Hepatocyte (in vitro differentiated cells): ENCODE data around the gene GALNT18. TPM values are rescaled to one million over a fixed set of nuclear protein-coding genes. Genes with fewer than 3 reads are reported as not detected.

Experiments
- DNase-seq: peaks from one replicate; pipeline ENCODE4 v3.0.0-alpha.2; 2016; ENCODE audit warnings: low spot score
- H2AFZ ChIP-seq: fragments of 200-600 bp; sonication (generic); 2 replicates; pipeline ENCODE4 v1.6.0; 2016; ENCODE audit warnings: antibody characterized with exemption, mild to moderate bottlenecking
- H3K27ac ChIP-seq: fragments of 200-600 bp; sonication (generic); 2 replicates; pipeline ENCODE4 v1.5.1; 2016; ENCODE audit warnings: mild to moderate bottlenecking
- H3K27me3 ChIP-seq: fragments of 200-600 bp; sonication (generic); 2 replicates; pipeline ENCODE4 v1.6.1; 2016
- H3K36me3 ChIP-seq: fragments of 200-600 bp; sonication (generic); replicated peaks from 2 replicates; pipeline ENCODE4 v1.5.1; 2016; ENCODE audit warnings: low read depth; ENCODE audit not compliant: insufficient read depth
- H3K4me1 ChIP-seq: fragments of 200-600 bp; sonication (generic); 2 replicates; pipeline ENCODE4 v1.5.1; 2016; ENCODE audit warnings: mild to moderate bottlenecking, moderate library complexity; ENCODE audit not compliant: insufficient read depth
- H3K4me2 ChIP-seq: fragments of 200-600 bp; sonication (generic); 2 replicates; pipeline ENCODE4 v1.6.0; 2016
- H3K4me3 ChIP-seq: fragments of 200-600 bp; sonication (generic); 2 replicates; pipeline ENCODE4 v1.5.1; 2016; ENCODE audit warnings: mild to moderate bottlenecking
- H3K79me2 ChIP-seq: fragments of 200-600 bp; sonication (generic); 2 replicates; pipeline ENCODE4 v1.6.0; 2017; ENCODE audit warnings: mild to moderate bottlenecking
- H3K9me2 ChIP-seq: fragments of 200-600 bp; sonication (generic); replicated peaks from 2 replicates; pipeline ENCODE4 v1.6.0; 2017; ENCODE audit warnings: mild to moderate bottlenecking; ENCODE audit not compliant: insufficient read depth
- H3K9me3 ChIP-seq: fragments of 200-600 bp; sonication (generic); 2 replicates; pipeline ENCODE4 v1.5.1; 2016; ENCODE audit warnings: low read depth, mild to moderate bottlenecking
- H4K20me1 ChIP-seq: fragments of 200-600 bp; sonication (generic); 2 replicates; pipeline ENCODE4 v1.6.0; 2016; ENCODE audit warnings: mild to moderate bottlenecking; ENCODE audit not compliant: insufficient read depth, poor library complexity, severe bottlenecking
- CTCF ChIP-seq: fragments of 200-600 bp; sonication (generic); IDR thresholded peaks from 2 replicates; pipeline ENCODE4 v1.5.1; 2016; ENCODE audit warnings: antibody characterized with exemption, mild to moderate bottlenecking; ENCODE audit not compliant: poor library complexity
- EZH2 ChIP-seq: fragments of 200-600 bp; sonication (generic); IDR thresholded peaks from 2 replicates; pipeline ENCODE4 v1.6.1; 2016; ENCODE audit warnings: antibody characterized with exemption, mild to moderate bottlenecking, borderline replicate concordance
- EZH2phosphoT487 ChIP-seq: fragments of 200-600 bp; sonication (generic); IDR thresholded peaks from one replicate; pipeline ENCODE4 v1.6.1; 2018; ENCODE audit warnings: antibody characterized with exemption, mild to moderate bottlenecking, low read depth, moderate library complexity; ENCODE audit not compliant: unreplicated experiment, severe bottlenecking
- WGBS: methylation state at CpG from one replicate; pipeline ENCODE4 v1.1.6; 2016; ENCODE audit warnings: low lambda C conversion rate; ENCODE audit errors: missing lambda C conversion rate; 5-methylcytosine and 5-hydroxymethylcytosine counted together
- polyA plus RNA-seq: library from polyadenylated mRNA; unstranded; fragments of >200 nt; fragmentation: Nextera tagmentation; extraction: Ambion mirVana; gene quantifications from 2 replicates; pipeline ENCODE4 v1.2.1, GENCODE V29; 2016
- total RNA-seq: library from RNA; depleted of rRNA; stranded (reverse); fragments of >200 nt; gene quantifications from 2 replicates; pipeline ENCODE4 v1.2.3, GENCODE V29; 2014

GALNT18 gene
- total and polyA plus RNA-seq, 2 experiments from 2014 or later, result 11.6 to 22.4 TPM

DNA sequence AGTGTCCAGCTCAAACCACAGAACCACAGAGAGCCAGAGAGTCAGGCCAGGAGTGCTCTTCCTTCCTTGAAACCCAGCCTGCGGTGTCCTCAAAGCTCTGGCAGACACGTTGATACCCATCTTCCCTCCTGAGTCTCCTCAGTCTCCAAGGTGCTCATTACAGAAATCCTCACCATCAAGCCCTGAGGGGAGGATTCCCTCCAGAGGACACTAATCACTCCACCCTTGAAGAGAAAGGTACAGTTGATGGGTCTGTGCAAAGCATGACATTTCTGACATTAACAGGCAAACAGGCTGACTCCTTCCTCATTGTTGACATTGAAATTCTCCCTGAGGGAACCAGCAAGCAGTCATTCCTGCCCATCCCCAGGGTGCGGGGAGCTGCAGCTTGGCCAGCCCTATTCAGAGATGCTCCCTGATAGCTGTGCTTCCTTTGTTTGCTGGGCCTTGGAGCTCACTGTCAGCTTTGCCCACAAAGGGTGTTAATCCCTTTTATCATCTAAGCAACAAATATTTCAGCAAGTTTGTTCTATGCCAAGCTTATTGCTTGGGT is 167.1 kb downstream of the GALNT18 start:
- no peak overlapping the region for H3K27ac ChIP-seq
- no peak for TF ChIP-seq EZH2phosphoT487
- TF ChIP-seq EZH2, result no peak
- no peak for TF ChIP-seq CTCF
- H4K20me1 ChIP-seq, result no peaks in the 10 kb centered on the region
- no peaks in the 10 kb centered on the region for H3K4me1 ChIP-seq
- H3K4me3 ChIP-seq, result no peak overlapping the region
- H3K9me2 ChIP-seq, result no peaks in the 10 kb centered on the region
- H3K9me3 ChIP-seq, result no peaks in the 10 kb centered on the region
- DNase-seq, result no peak
- no peak overlapping the region for H2AFZ ChIP-seq
- H3K27me3 ChIP-seq, result no peaks in the 10 kb centered on the region
- no peaks in the 10 kb centered on the region for H3K79me2 ChIP-seq
- no peak overlapping the region for H3K4me2 ChIP-seq
- H3K36me3 ChIP-seq, result no peaks in the 10 kb centered on the region
- WGBS, result 53% methylated on average over 3 of the region's 3 CpGs

DNA sequence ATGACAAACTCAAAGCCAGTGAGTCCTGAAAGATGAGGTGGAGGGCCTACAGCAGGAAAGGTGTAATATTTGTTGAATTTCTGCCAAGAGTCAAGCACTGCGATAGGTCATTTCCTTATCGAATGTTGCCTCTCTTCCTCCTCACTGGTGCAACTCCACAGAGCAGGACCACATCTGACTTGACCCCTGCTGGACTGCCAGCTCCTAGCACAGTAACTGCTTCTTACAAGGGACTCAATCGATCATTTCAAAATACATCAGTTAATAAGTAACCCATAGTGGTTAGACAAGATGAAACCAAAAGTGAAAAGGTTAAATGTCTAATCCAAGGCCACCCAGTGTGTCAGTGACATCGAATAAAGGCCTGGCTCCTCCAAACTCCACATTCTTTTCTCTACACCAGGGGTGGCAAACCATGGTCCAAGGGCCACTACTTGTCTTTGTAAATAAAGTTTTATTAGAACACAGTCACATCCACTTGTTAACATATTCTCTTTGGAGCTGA is 170.3 kb downstream of the GALNT18 start:
- Histone ChIP-seq H3K4me2 (no peak overlapping the region), H3K9me2 (no peaks in the 10 kb centered on the region), H3K4me3 (no peak overlapping the region), H3K9me3 (no peaks in the 10 kb centered on the region), H3K36me3 (no peaks in the 10 kb centered on the region), H3K27ac (no peak overlapping the region), H3K27me3 (no peaks in the 10 kb centered on the region), H4K20me1 (no peaks in the 10 kb centered on the region), H2AFZ (no peak overlapping the region), H3K79me2 (no peaks in the 10 kb centered on the region), H3K4me1 (no peaks in the 10 kb centered on the region)
- TF ChIP-seq EZH2 (no peak), EZH2phosphoT487 (no peak), CTCF (no peak)
- no peak for DNase-seq
- WGBS, result 75% methylated on average over 4 of the region's 4 CpGs

- Histone ChIP-seq H4K20me1 (no peaks in the 10 kb centered on the region), H3K27ac (no peak overlapping the region), H3K4me1 (no peaks in the 10 kb centered on the region), H3K79me2 (no peaks in the 10 kb centered on the region), H3K36me3 (no peaks in the 10 kb centered on the region), H2AFZ (no peak overlapping the region), H3K4me3 (no peak overlapping the region), H3K27me3 (no peaks in the 10 kb centered on the region), H3K4me2 (no peak overlapping the region), H3K9me2 (no peaks in the 10 kb centered on the region), H3K9me3 (no peaks in the 10 kb centered on the region)
- no peak for TF ChIP-seq EZH2
- no peak for TF ChIP-seq CTCF
- TF ChIP-seq EZH2phosphoT487, result no peak
- no peak for DNase-seq
- WGBS, result 67% methylated on average over 5 of the region's 5 CpGs
These were observed 171.0 kb downstream of the GALNT18 start for GRCh38 chr11:11450744-11451362.
